GM23338 (cell line): ENCODE data around the gene FARP1. TPM values are rescaled to one million over a fixed set of nuclear protein-coding genes. Genes with fewer than 3 reads are reported as not detected.
A peak's percentile ranks its signal among the peaks of the same experiment; 100 is the strongest.

Experiments
- ATAC-seq: fragments of 200-7000 bp; cut with Tn5 transposase; 3 replicates; pipeline ENCODE4 v1.9.1; 2020
- DNase-seq: peaks from one replicate; pipeline ENCODE4 v3.0.0-alpha.2; 2015; ENCODE audit warnings: low spot score
- H2AFZ ChIP-seq: fragments of 200-600 bp; sonication (generic); 2 replicates; pipeline ENCODE4 v1.8.0; 2016; ENCODE audit warnings: antibody characterized with exemption, mild to moderate bottlenecking, moderate library complexity
- H3F3A ChIP-seq: fragments of 200-600 bp; sonication (generic); replicated peaks from 2 replicates; pipeline ENCODE4 v1.8.0; 2017; ENCODE audit warnings: antibody characterized with exemption, mixed run types, low read depth
- H3K27ac ChIP-seq: fragments of 200-600 bp; sonication (generic); 2 replicates; pipeline ENCODE4 v1.6.1; 2016; ENCODE audit warnings: low read depth
- H3K27me3 ChIP-seq: fragments of 200-600 bp; sonication (generic); 2 replicates; pipeline ENCODE4 v1.8.0; 2016; ENCODE audit warnings: mild to moderate bottlenecking, mixed run types, moderate library complexity; ENCODE audit not compliant: insufficient read depth
- H3K36me3 ChIP-seq: fragments of 200-600 bp; sonication (generic); 2 replicates; pipeline ENCODE4 v1.8.0; 2016; ENCODE audit warnings: mild to moderate bottlenecking; ENCODE audit not compliant: insufficient read depth
- H3K4me1 ChIP-seq: fragments of 200-600 bp; sonication (generic); 2 replicates; pipeline ENCODE4 v1.8.0; 2016; ENCODE audit warnings: mild to moderate bottlenecking, moderate library complexity; ENCODE audit not compliant: insufficient read depth
- H3K4me2 ChIP-seq: fragments of 200-600 bp; sonication (generic); 2 replicates; pipeline ENCODE4 v1.7.1; 2017; ENCODE audit warnings: mixed run types
- H3K4me3 ChIP-seq: fragments of 200-600 bp; sonication (generic); 2 replicates; pipeline ENCODE4 v1.6.1; 2016; ENCODE audit warnings: mixed run types
- H3K79me2 ChIP-seq: fragments of 200-600 bp; sonication (generic); replicated peaks from 2 replicates; pipeline ENCODE4 v1.8.0; 2017; ENCODE audit warnings: mild to moderate bottlenecking; ENCODE audit not compliant: insufficient read depth
- H3K9me2 ChIP-seq: fragments of 200-600 bp; sonication (generic); 2 replicates; pipeline ENCODE4 v1.8.0; 2017; ENCODE audit not compliant: insufficient read depth
- H4K20me1 ChIP-seq: fragments of 200-600 bp; sonication (generic); replicated peaks from 2 replicates; pipeline ENCODE4 v1.8.0; 2017; ENCODE audit warnings: mild to moderate bottlenecking; ENCODE audit not compliant: insufficient read depth
- H3K27ac Mint-ChIP-seq: 2 replicates; pipeline ENCODE4 v1.8.0; 2020; ENCODE audit warnings: inconsistent platforms, mild to moderate bottlenecking, moderate library complexity, mixed read lengths
- H3K27me3 Mint-ChIP-seq: 3 replicates; pipeline ENCODE4 v1.8.0; 2022; ENCODE audit warnings: low read depth, mild to moderate bottlenecking, moderate library complexity, mixed read lengths, inconsistent platforms; ENCODE audit not compliant: insufficient read depth, poor library complexity
- H3K36me3 Mint-ChIP-seq: 3 replicates; pipeline ENCODE4 v1.8.0; 2021; ENCODE audit warnings: low read depth, mild to moderate bottlenecking, inconsistent platforms, moderate library complexity, mixed read lengths
- H3K4me1 Mint-ChIP-seq: 3 replicates; pipeline ENCODE4 v1.8.0; 2020; ENCODE audit warnings: mild to moderate bottlenecking, inconsistent platforms, mixed read lengths
- H3K4me3 Mint-ChIP-seq: 3 replicates; pipeline ENCODE4 v1.8.0; 2021; ENCODE audit warnings: moderate library complexity, mild to moderate bottlenecking, inconsistent platforms, mixed read lengths
- H3K9me3 Mint-ChIP-seq: 3 replicates; pipeline ENCODE4 v1.8.0; 2020; ENCODE audit warnings: moderate library complexity, mild to moderate bottlenecking, inconsistent platforms, mixed read lengths
- EZH2phosphoT487 ChIP-seq: fragments of 200-600 bp; sonication (generic); IDR thresholded peaks from one replicate; pipeline ENCODE4 v1.8.1; 2018; ENCODE audit warnings: antibody characterized with exemption; ENCODE audit not compliant: unreplicated experiment
- POLR2AphosphoS5 ChIP-seq: IDR thresholded peaks from 2 replicates; pipeline ENCODE4 v1.6.1; 2016; ENCODE audit warnings: antibody characterized with exemption, low read depth
- polyA plus RNA-seq: library from polyadenylated mRNA; unstranded; fragments of >200 nt; fragmentation: Nextera tagmentation; extraction: Ambion mirVana; gene quantifications from 2 replicates; pipeline ENCODE4 v1.2.1, GENCODE V29; 2016
- total RNA-seq: library from RNA; depleted of rRNA; stranded (reverse); fragments of >200 nt; shearing (Covaris generic); gene quantifications from 2 replicates; pipeline ENCODE4 v1.2.3, GENCODE V29; 2014
- TF ChIP-seq, protein P1 (sequence below): fragments of 250-450 bp; sonication (Bioruptor Pico); IDR thresholded peaks from 2 replicates; pipeline ENCODE4 v1.5.0; 2020; ENCODE audit warnings: mild to moderate bottlenecking, moderate library complexity
- TF ChIP-seq, protein P2 (sequence below), 2 experiments: fragments of 200-600 bp in 1 of 2; sonication (generic) in 1 of 2; conservative IDR thresholded peaks; 2 replicates each; pipeline versions ENCODE4 v1.5.1 to v1.6.1; 2016 to 2017; ENCODE audit warnings: antibody characterized with exemption in 2 of 2, low read depth in 2 of 2, mild to moderate bottlenecking in 2 of 2, moderate library complexity in 1 of 2

The FARP1 gene
- total and polyA plus RNA-seq, 2 experiments from 2014 or later = 53.6 to 82.5 TPM

DNA sequence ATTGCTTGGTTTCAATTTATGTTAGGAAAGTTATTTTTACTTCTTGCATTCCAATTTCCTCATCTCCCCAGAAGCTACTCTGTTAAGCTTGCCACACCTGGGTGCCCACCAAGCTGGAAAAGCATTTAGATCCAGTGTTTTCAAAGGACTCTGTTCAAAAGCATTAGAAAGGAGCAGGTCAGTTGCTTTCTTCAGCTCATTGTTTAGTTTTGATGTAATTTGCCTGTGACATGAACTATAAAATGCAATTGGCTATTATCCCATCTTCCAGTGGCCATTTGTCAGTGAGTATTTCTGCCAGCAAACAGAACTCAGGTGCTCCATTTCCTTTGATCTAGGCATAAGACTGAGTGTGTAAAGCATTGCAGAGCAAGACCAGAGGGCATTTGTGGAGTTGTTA lies 80.8 kb downstream of the FARP1 start:
- Histone ChIP-seq H3K79me2 (peaks cover 83% of the 10 kb centered on the region), H3F3A (no peaks in the 10 kb centered on the region), H3K4me3 (no peak overlapping the region), H3K27ac (no peak overlapping the region), H3K4me2 (no peak overlapping the region), H3K4me1 (0 out of 2 replicates have a peak, but pooled peaks cover 4% of the 10 kb centered on the region), H4K20me1 (peaks cover 6% of the 10 kb centered on the region), H3K9me2 (no peaks in the 10 kb centered on the region), H2AFZ (no peak overlapping the region), H3K27me3 (no peaks in the 10 kb centered on the region), H3K36me3 (no peaks in the 10 kb centered on the region)
- Mint-ChIP-seq H3K4me1 (peaks cover 12% of the 10 kb centered on the region), H3K36me3 (peaks cover 32% of the 10 kb centered on the region), H3K27ac (no peak overlapping the region), H3K27me3 (peaks cover 4% of the 10 kb centered on the region), H3K4me3 (no peak overlapping the region), H3K9me3 (no peaks in the 10 kb centered on the region; the same call in 2 of the 3 replicates)
- DNase-seq (no peak), ATAC-seq (no peak)
- TF ChIP-seq POLR2AphosphoS5 = no peak
- TF ChIP-seq, protein P1, sequence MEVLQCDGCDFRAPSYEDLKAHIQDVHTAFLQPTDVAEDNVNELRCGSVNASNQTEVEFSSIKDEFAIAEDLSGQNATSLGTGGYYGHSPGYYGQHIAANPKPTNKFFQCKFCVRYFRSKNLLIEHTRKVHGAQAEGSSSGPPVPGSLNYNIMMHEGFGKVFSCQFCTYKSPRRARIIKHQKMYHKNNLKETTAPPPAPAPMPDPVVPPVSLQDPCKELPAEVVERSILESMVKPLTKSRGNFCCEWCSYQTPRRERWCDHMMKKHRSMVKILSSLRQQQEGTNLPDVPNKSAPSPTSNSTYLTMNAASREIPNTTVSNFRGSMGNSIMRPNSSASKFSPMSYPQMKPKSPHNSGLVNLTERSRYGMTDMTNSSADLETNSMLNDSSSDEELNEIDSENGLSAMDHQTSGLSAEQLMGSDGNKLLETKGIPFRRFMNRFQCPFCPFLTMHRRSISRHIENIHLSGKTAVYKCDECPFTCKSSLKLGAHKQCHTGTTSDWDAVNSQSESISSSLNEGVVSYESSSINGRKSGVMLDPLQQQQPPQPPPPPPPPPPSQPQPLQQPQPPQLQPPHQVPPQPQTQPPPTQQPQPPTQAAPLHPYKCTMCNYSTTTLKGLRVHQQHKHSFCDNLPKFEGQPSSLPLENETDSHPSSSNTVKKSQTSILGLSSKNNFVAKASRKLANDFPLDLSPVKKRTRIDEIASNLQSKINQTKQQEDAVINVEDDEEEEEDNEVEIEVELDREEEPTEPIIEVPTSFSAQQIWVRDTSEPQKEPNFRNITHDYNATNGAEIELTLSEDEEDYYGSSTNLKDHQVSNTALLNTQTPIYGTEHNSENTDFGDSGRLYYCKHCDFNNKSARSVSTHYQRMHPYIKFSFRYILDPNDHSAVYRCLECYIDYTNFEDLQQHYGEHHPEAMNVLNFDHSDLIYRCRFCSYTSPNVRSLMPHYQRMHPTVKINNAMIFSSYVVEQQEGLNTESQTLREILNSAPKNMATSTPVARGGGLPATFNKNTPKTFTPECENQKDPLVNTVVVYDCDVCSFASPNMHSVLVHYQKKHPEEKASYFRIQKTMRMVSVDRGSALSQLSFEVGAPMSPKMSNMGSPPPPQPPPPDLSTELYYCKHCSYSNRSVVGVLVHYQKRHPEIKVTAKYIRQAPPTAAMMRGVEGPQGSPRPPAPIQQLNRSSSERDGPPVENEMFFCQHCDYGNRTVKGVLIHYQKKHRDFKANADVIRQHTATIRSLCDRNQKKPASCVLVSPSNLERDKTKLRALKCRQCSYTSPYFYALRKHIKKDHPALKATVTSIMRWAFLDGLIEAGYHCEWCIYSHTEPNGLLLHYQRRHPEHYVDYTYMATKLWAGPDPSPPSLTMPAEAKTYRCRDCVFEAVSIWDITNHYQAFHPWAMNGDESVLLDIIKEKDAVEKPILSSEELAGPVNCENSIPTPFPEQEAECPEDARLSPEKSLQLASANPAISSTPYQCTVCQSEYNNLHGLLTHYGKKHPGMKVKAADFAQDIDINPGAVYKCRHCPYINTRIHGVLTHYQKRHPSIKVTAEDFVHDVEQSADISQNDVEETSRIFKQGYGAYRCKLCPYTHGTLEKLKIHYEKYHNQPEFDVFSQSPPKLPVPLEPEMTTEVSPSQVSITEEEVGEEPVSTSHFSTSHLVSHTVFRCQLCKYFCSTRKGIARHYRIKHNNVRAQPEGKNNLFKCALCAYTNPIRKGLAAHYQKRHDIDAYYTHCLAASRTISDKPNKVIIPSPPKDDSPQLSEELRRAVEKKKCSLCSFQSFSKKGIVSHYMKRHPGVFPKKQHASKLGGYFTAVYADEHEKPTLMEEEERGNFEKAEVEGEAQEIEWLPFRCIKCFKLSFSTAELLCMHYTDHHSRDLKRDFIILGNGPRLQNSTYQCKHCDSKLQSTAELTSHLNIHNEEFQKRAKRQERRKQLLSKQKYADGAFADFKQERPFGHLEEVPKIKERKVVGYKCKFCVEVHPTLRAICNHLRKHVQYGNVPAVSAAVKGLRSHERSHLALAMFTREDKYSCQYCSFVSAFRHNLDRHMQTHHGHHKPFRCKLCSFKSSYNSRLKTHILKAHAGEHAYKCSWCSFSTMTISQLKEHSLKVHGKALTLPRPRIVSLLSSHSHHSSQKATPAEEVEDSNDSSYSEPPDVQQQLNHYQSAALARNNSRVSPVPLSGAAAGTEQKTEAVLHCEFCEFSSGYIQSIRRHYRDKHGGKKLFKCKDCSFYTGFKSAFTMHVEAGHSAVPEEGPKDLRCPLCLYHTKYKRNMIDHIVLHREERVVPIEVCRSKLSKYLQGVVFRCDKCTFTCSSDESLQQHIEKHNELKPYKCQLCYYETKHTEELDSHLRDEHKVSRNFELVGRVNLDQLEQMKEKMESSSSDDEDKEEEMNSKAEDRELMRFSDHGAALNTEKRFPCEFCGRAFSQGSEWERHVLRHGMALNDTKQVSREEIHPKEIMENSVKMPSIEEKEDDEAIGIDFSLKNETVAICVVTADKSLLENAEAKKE = no peak

DNA sequence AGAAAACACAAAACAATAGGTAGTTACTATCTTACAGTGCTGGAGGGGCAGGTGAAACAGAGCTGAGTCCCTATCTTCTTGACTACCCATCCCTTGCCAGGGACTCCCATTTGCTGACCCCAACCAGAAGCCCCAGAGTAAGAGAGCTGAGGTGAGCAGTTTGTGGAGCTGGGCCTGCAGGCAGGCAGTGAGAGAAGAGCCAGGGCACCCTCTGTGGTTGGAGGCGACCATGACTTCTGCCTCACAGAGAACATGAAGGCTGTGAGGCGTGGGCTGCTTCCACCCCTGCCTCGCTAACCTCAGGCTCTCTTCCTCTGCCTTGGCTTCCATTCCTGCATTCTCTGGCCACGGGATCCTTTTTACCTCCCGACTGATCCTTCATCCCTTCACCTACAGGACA lies 81.7 kb downstream of the FARP1 start:
- peaks cover 3% of the 10 kb centered on the region; the same call in 1 of the 3 replicates for H3K9me3 Mint-ChIP-seq

More for the DNA sequence above, 81.7 kb downstream of the FARP1 start:
- Histone ChIP-seq H3K4me1 (0 out of 2 replicates have a peak, but pooled peaks cover 4% of the 10 kb centered on the region), H3K27ac (no peak overlapping the region), H3K79me2 (peaks cover 81% of the 10 kb centered on the region), H3F3A (no peaks in the 10 kb centered on the region), H4K20me1 (peaks cover 6% of the 10 kb centered on the region), H3K4me3 (no peak overlapping the region), H3K9me2 (no peaks in the 10 kb centered on the region), H2AFZ (no peak overlapping the region), H3K36me3 (no peaks in the 10 kb centered on the region), H3K4me2 (no peak overlapping the region), H3K27me3 (no peaks in the 10 kb centered on the region)
- TF ChIP-seq EZH2phosphoT487 = no peak
- TF ChIP-seq, protein P2, sequence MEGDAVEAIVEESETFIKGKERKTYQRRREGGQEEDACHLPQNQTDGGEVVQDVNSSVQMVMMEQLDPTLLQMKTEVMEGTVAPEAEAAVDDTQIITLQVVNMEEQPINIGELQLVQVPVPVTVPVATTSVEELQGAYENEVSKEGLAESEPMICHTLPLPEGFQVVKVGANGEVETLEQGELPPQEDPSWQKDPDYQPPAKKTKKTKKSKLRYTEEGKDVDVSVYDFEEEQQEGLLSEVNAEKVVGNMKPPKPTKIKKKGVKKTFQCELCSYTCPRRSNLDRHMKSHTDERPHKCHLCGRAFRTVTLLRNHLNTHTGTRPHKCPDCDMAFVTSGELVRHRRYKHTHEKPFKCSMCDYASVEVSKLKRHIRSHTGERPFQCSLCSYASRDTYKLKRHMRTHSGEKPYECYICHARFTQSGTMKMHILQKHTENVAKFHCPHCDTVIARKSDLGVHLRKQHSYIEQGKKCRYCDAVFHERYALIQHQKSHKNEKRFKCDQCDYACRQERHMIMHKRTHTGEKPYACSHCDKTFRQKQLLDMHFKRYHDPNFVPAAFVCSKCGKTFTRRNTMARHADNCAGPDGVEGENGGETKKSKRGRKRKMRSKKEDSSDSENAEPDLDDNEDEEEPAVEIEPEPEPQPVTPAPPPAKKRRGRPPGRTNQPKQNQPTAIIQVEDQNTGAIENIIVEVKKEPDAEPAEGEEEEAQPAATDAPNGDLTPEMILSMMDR (conservative IDR thresholded peaks at IDR 0.05; ENCODE audit: low read depth in 2 of 2) = peak in 1 of 2 experiments; percentile 26; a peak in 2 of 4 replicates
- Mint-ChIP-seq H3K27me3 (peaks cover 4% of the 10 kb centered on the region), H3K4me3 (no peak overlapping the region), H3K27ac (no peak overlapping the region), H3K36me3 (peaks cover 35% of the 10 kb centered on the region), H3K4me1 (peaks cover 12% of the 10 kb centered on the region)
- DNase-seq = no peak
- peak; percentile 71 for ATAC-seq
